Measurements from ENCODE around the gene TARM1. TPM values are rescaled to one million over a fixed set of nuclear protein-coding genes. Genes with fewer than 3 reads are reported as not detected.
A peak's percentile ranks its signal among the peaks of the same experiment; 100 is the strongest.
"Not testable (repeated sequence)": the region's sequence is repeated elsewhere in the genome, so short reads cannot be mapped to it uniquely, and the experiment has no call there.

Gene TARM1
- total and polyA plus RNA-seq, 4 donors, result 0.17 to 0.50 TPM; not detected in 2

GRCh38 chr19:54102421-54103169, 21.4 kb upstream of the TARM1 start, which contains the start of gene NDUFA3:
TSS of gene NDUFA3 (plus strand) at chr19:54102855. CDS start at chr19:54102879, 24 bp downstream.
- WGBS (ENCODE audit: insufficient coverage), result under 1% methylated on average over 51 of the region's 54 CpGs
- H3K27ac ChIP-seq (ENCODE audit: low read depth, low read length), result no peak within 1 kb of the TSS

GRCh38 chr19:54100561-54100960, 19.4 kb upstream of the TARM1 start, which contains the start of gene OSCAR:
TSS of gene OSCAR (minus strand) at chr19:54100803. CDS start at chr19:54100792, 11 bp downstream.
- Histone ChIP-seq H3K27me3 (ENCODE audit: control insufficient read depth, insufficient read depth, low read length) (peaks cover 15% of the 10 kb centered on the region), H3K36me3 (ENCODE audit: control insufficient read depth, insufficient read depth, low read length) (peaks cover 12% of the 10 kb centered on the region), H3K27ac (ENCODE audit: low read depth, low read length) (no peak within 1 kb of the TSS), H3K4me3 (ENCODE audit: low read depth, low read length) (no peak within 1 kb of the TSS), H3K9me3 (ENCODE audit: control insufficient read depth, insufficient read depth, low read length) (no peaks in the 10 kb centered on the region), H3K4me1 (ENCODE audit: control insufficient read depth, insufficient read depth, low read length) (peaks cover 26% of the 10 kb centered on the region)
- 79% methylated on average over 2 of the region's 5 CpGs for WGBS (ENCODE audit: insufficient coverage)
- DNase-seq (ENCODE audit: low read depth in 4 of 6, low spot score in 6 of 6), result no peak

More at GRCh38 chr19:54102421-54103169, 21.4 kb upstream of the TARM1 start, which contains the start of gene NDUFA3:
- Histone ChIP-seq H3K36me3 (ENCODE audit: control insufficient read depth, insufficient read depth, low read length) (peaks cover 33% of the 10 kb centered on the region), H3K4me1 (ENCODE audit: control insufficient read depth, insufficient read depth, low read length) (peaks cover 18% of the 10 kb centered on the region), H3K27me3 (ENCODE audit: control insufficient read depth, insufficient read depth, low read length) (peaks cover 2% of the 10 kb centered on the region), H3K4me3 (ENCODE audit: low read depth, low read length) (peak within 1 kb of the TSS; percentile 87), H3K9me3 (ENCODE audit: control insufficient read depth, insufficient read depth, low read length) (no peaks in the 10 kb centered on the region)
- DNase-seq (ENCODE audit: low read depth in 4 of 6, low spot score in 6 of 6), result peak; percentile 94 to 100 (median 97)

GRCh38 chr19:54099903-54100255, 18.7 kb upstream of the TARM1 start:
- 83% methylated on average over 9 of the region's 9 CpGs for WGBS (ENCODE audit: insufficient coverage)
- not testable (repeated sequence) for DNase-seq (ENCODE audit: low read depth in 4 of 6, low spot score in 6 of 6); H3K9me3 ChIP-seq (ENCODE audit: control insufficient read depth, insufficient read depth, low read length); H3K36me3 ChIP-seq (ENCODE audit: control insufficient read depth, insufficient read depth, low read length); H3K27ac ChIP-seq (ENCODE audit: low read depth, low read length); H3K4me3 ChIP-seq (ENCODE audit: low read depth, low read length)
- Histone ChIP-seq H3K27me3 (ENCODE audit: control insufficient read depth, insufficient read depth, low read length) (peaks cover 21% of the 10 kb centered on the region), H3K4me1 (ENCODE audit: control insufficient read depth, insufficient read depth, low read length) (peaks cover 31% of the 10 kb centered on the region)

- Histone ChIP-seq H3K27me3 (ENCODE audit: control insufficient read depth, insufficient read depth, low read length) (peaks cover 21% of the 10 kb centered on the region), H3K4me3 (ENCODE audit: low read depth, low read length) (no peak overlapping the region), H3K36me3 (ENCODE audit: control insufficient read depth, insufficient read depth, low read length) (peaks cover 2% of the 10 kb centered on the region), H3K27ac (ENCODE audit: low read depth, low read length) (no peak overlapping the region), H3K9me3 (ENCODE audit: control insufficient read depth, insufficient read depth, low read length) (no peaks in the 10 kb centered on the region), H3K4me1 (ENCODE audit: control insufficient read depth, insufficient read depth, low read length) (peaks cover 30% of the 10 kb centered on the region)
- WGBS (ENCODE audit: insufficient coverage), result 86% methylated on average over 7 of the region's 12 CpGs
- no peak for DNase-seq (ENCODE audit: low read depth in 4 of 6, low spot score in 6 of 6)
Observed at GRCh38 chr19:54099190-54099902, 18.2 kb upstream of the TARM1 start.

GRCh38 chr19:54096617-54097106, 15.5 kb upstream of the TARM1 start:
- 13% methylated on average over 13 of the region's 14 CpGs for WGBS (ENCODE audit: insufficient coverage)
- Histone ChIP-seq H3K9me3 (ENCODE audit: control insufficient read depth, insufficient read depth, low read length) (no peaks in the 10 kb centered on the region), H3K27me3 (ENCODE audit: control insufficient read depth, insufficient read depth, low read length) (peaks cover 21% of the 10 kb centered on the region), H3K4me1 (ENCODE audit: control insufficient read depth, insufficient read depth, low read length) (peaks cover 13% of the 10 kb centered on the region), H3K27ac (ENCODE audit: low read depth, low read length) (no peak overlapping the region), H3K36me3 (ENCODE audit: control insufficient read depth, insufficient read depth, low read length) (no peaks in the 10 kb centered on the region), H3K4me3 (ENCODE audit: low read depth, low read length) (no peak overlapping the region)
- peak in 1 of 6 donors; percentile 13 for DNase-seq (ENCODE audit: low read depth in 4 of 6, low spot score in 6 of 6)

GRCh38 chr19:54095859-54096616, 14.9 kb upstream of the TARM1 start:
- H3K36me3 ChIP-seq (ENCODE audit: control insufficient read depth, insufficient read depth, low read length); H3K4me3 ChIP-seq (ENCODE audit: low read depth, low read length); H3K9me3 ChIP-seq (ENCODE audit: control insufficient read depth, insufficient read depth, low read length); H3K27ac ChIP-seq (ENCODE audit: low read depth, low read length): not testable (repeated sequence)
- peaks cover 13% of the 10 kb centered on the region for H3K4me1 ChIP-seq (ENCODE audit: control insufficient read depth, insufficient read depth, low read length)
- DNase-seq (ENCODE audit: low read depth in 4 of 6, low spot score in 6 of 6), result peak in 2 of 6 donors; percentile 59 to 60
- H3K27me3 ChIP-seq (ENCODE audit: control insufficient read depth, insufficient read depth, low read length), result peaks cover 21% of the 10 kb centered on the region
- 0% methylated on average over 46 of the region's 46 CpGs for WGBS (ENCODE audit: insufficient coverage)

DNA sequence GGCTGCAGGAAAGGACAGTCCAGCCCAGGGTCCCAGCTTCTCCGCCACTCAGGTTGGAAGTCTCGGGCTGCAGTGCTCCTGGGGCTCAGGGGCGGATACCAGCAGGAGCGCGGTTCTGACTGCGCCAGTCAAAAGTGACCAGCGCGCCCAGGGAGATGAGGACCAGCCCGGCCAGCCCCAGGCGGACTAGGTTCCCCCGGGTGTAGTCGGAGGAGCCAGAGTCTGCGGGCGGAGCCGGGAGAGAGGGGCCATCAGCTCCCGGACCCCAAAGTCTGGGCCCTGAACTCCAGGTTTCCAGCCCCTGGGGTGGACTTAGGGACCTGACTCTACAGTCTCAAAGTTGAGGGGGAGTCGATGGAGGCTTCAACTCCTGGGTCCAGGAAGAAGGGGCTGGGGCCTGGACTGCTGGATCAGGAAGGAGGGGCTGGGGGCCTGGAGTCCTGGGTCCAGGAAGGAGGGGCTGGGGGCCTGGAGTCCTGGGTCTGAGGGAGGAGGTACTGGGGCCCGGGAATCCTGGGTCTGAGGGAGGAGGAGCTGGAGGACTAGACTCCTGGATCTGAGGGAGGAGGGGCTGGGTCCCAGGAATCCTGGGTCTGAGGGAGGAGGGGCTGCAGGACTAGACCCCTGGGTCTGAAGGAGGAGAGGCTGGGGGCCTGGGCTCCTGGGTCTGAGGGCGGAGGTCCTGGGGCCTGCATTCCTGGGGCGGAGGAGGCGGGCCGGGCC, 14.1 kb upstream of the TARM1 start:
- no peak overlapping the region for H3K4me3 ChIP-seq (ENCODE audit: low read depth, low read length)
- DNase-seq (ENCODE audit: low read depth in 4 of 6, low spot score in 6 of 6), result no peak
- WGBS (ENCODE audit: insufficient coverage), result 70% methylated on average over 21 of the region's 22 CpGs
- no peak overlapping the region for H3K27ac ChIP-seq (ENCODE audit: low read depth, low read length)
- no peaks in the 10 kb centered on the region for H3K36me3 ChIP-seq (ENCODE audit: control insufficient read depth, insufficient read depth, low read length)
- H3K9me3 ChIP-seq (ENCODE audit: control insufficient read depth, insufficient read depth, low read length), result no peaks in the 10 kb centered on the region
- H3K4me1 ChIP-seq (ENCODE audit: control insufficient read depth, insufficient read depth, low read length), result peaks cover 13% of the 10 kb centered on the region
- peaks cover 21% of the 10 kb centered on the region for H3K27me3 ChIP-seq (ENCODE audit: control insufficient read depth, insufficient read depth, low read length)

GRCh38 chr19:54094426-54095000, 13.3 kb upstream of the TARM1 start:
- WGBS (ENCODE audit: insufficient coverage), result 78% methylated on average over 15 of the region's 17 CpGs
- peaks cover 13% of the 10 kb centered on the region for H3K4me1 ChIP-seq (ENCODE audit: control insufficient read depth, insufficient read depth, low read length)
- no peak overlapping the region for H3K4me3 ChIP-seq (ENCODE audit: low read depth, low read length)
- H3K9me3 ChIP-seq (ENCODE audit: control insufficient read depth, insufficient read depth, low read length), result no peaks in the 10 kb centered on the region
- H3K36me3 ChIP-seq (ENCODE audit: control insufficient read depth, insufficient read depth, low read length), result no peaks in the 10 kb centered on the region
- no peak for DNase-seq (ENCODE audit: low read depth in 4 of 6, low spot score in 6 of 6)
- peaks cover 21% of the 10 kb centered on the region for H3K27me3 ChIP-seq (ENCODE audit: control insufficient read depth, insufficient read depth, low read length)
- no peak overlapping the region for H3K27ac ChIP-seq (ENCODE audit: low read depth, low read length)

All from spinal cord (tissue), 10 donors.